HEK293T (cell line): Measurements from ENCODE around the gene DDX51.
"Not testable (repeated sequence)": the region's sequence is repeated elsewhere in the genome, so short reads cannot be mapped to it uniquely, and the experiment has no call there.

Source experiments
- CTCF ChIA-PET: fragments of 350-600 bp; formaldehyde crosslinking; extraction: SDS; loops from one replicate; lab custom pipeline; 2021; ENCODE audit warnings: antibody characterized with exemption, inconsistent platforms; lab: Yijun Ruan, JAX
- POLR2A ChIA-PET: fragments of 350-600 bp; formaldehyde crosslinking; extraction: SDS; loops from one replicate; lab custom pipeline; 2020; ENCODE audit warnings: antibody characterized with exemption, inconsistent platforms; lab: Yijun Ruan, JAX
- DNase-seq: peaks from one replicate; pipeline ENCODE4 v3.0.0; 2012; ENCODE audit warnings: mixed read lengths; ENCODE audit errors: extremely low spot score
- ARNT ChIP-seq: fragments of 450-650 bp; IDR thresholded peaks from 2 replicates; pipeline ENCODE4 v1.6.1; 2017; ENCODE audit warnings: mild to moderate bottlenecking
- BHLHE40 ChIP-seq: fragments of 450-650 bp; IDR thresholded peaks from 2 replicates; pipeline ENCODE4 v1.6.1; 2016; ENCODE audit warnings: mild to moderate bottlenecking, moderate library complexity, borderline replicate concordance
- CTBP1 ChIP-seq: fragments of 450-650 bp; IDR thresholded peaks from 2 replicates; pipeline ENCODE4 v1.6.1; 2016; ENCODE audit warnings: borderline replicate concordance
- ELF4 ChIP-seq: fragments of 450-650 bp; IDR thresholded peaks from 2 replicates; pipeline ENCODE4 v1.6.1; 2017; ENCODE audit warnings: antibody characterized with exemption
- FOXA1 ChIP-seq: fragments of 450-650 bp; IDR thresholded peaks from 2 replicates; pipeline ENCODE4 v1.6.1; 2016; ENCODE audit warnings: mild to moderate bottlenecking
- FOXK2 ChIP-seq: fragments of 450-650 bp; IDR thresholded peaks from 2 replicates; pipeline ENCODE4 v1.6.1; 2016; ENCODE audit warnings: mild to moderate bottlenecking
- FOXM1 ChIP-seq: fragments of 450-650 bp; IDR thresholded peaks from 2 replicates; pipeline ENCODE4 v1.6.1; 2017; ENCODE audit warnings: mild to moderate bottlenecking, borderline replicate concordance
- HDGF ChIP-seq: fragments of 450-650 bp; IDR thresholded peaks from 2 replicates; pipeline ENCODE4 v1.6.1; 2017; ENCODE audit warnings: antibody characterized with exemption, borderline replicate concordance
- L3MBTL2 ChIP-seq: fragments of 450-650 bp; conservative IDR thresholded peaks from 2 replicates; pipeline ENCODE4 v1.6.1; 2016; ENCODE audit warnings: mild to moderate bottlenecking
- LEF1 ChIP-seq: fragments of 450-650 bp; IDR thresholded peaks from 2 replicates; pipeline ENCODE4 v1.6.1; 2017; ENCODE audit warnings: mild to moderate bottlenecking, borderline replicate concordance
- NFRKB ChIP-seq: fragments of 450-650 bp; IDR thresholded peaks from 2 replicates; pipeline ENCODE4 v1.6.1; 2016; ENCODE audit warnings: mild to moderate bottlenecking, moderate library complexity
- PKNOX1 ChIP-seq: fragments of 450-650 bp; IDR thresholded peaks from 2 replicates; pipeline ENCODE4 v1.6.1; 2016
- SP1 ChIP-seq: fragments of 450-650 bp; IDR thresholded peaks from 2 replicates; pipeline ENCODE4 v1.6.1; 2017
- SUZ12 ChIP-seq: fragments of 450-650 bp; IDR thresholded peaks from 2 replicates; pipeline ENCODE4 v1.6.1; 2016; ENCODE audit warnings: mild to moderate bottlenecking
- TARDBP ChIP-seq: fragments of 450-650 bp; IDR thresholded peaks from 2 replicates; pipeline ENCODE4 v1.6.1; 2016
- ZNF384 ChIP-seq: fragments of 450-650 bp; IDR thresholded peaks from 2 replicates; pipeline ENCODE4 v1.6.1; 2016

Gene DDX51

GRCh38 chr12:132138941-132139871 is 4.9 kb downstream of the DDX51 start:
- ChIA-PET CTCF (no interaction called here), POLR2A (no interaction called here)
- no peak for TF ChIP-seq ELF4
- TF ChIP-seq LEF1, result no peak
- no peak for TF ChIP-seq L3MBTL2
- no peak for TF ChIP-seq SUZ12
- TF ChIP-seq HDGF, result no peak
- no peak for TF ChIP-seq PKNOX1
- no peak for TF ChIP-seq FOXA1
- no peak for TF ChIP-seq FOXK2
- no peak for TF ChIP-seq ARNT
- DNase-seq, result no peak

GRCh38 chr12:132137483-132138125 is 6.5 kb downstream of the DDX51 start:
- DNase-seq, result no peak
- CTCF ChIA-PET, result no interaction called here
- TF ChIP-seq TARDBP, result no peak
- TF ChIP-seq HDGF, result no peak
- TF ChIP-seq SP1, result no peak
- no peak for TF ChIP-seq LEF1
- TF ChIP-seq NFRKB, result no peak
- TF ChIP-seq BHLHE40, result no peak
- no peak for TF ChIP-seq CTBP1
- no peak for TF ChIP-seq SUZ12
- no peak for TF ChIP-seq ZNF384
- TF ChIP-seq L3MBTL2, result no peak
- no peak for TF ChIP-seq FOXK2
- no peak for TF ChIP-seq PKNOX1
- no peak for TF ChIP-seq FOXA1
- TF ChIP-seq ARNT, result no peak
- TF ChIP-seq ELF4, result no peak
- no peak for TF ChIP-seq FOXM1
- POLR2A ChIA-PET, result no interaction called here

- POLR2A ChIA-PET, DNase-seq, CTCF ChIA-PET: not testable (repeated sequence)
These were observed 7.9 kb downstream of the DDX51 start for GRCh38 chr12:132136226-132136625.

GRCh38 chr12:132134653-132135183 is 9.4 kb downstream of the DDX51 start:
- DNase-seq, CTCF ChIA-PET, POLR2A ChIA-PET: not testable (repeated sequence)

- TF ChIP-seq ELF4 (no peak), NFRKB (no peak), BHLHE40 (no peak), TARDBP (no peak), LEF1 (no peak), FOXK2 (no peak), ZNF384 (no peak)
- ChIA-PET POLR2A (no interaction called here), CTCF (no interaction called here)
- DNase-seq, result peak; percentile 28
These were observed 10.0 kb downstream of the DDX51 start for GRCh38 chr12:132133952-132134652.

- no peak for TF ChIP-seq LEF1
- no peak for TF ChIP-seq NFRKB
- no peak for TF ChIP-seq BHLHE40
- no peak for TF ChIP-seq L3MBTL2
- TF ChIP-seq CTBP1, result no peak
- TF ChIP-seq PKNOX1, result no peak
- TF ChIP-seq ARNT, result no peak
- no peak for TF ChIP-seq SP1
- no peak for TF ChIP-seq FOXK2
- TF ChIP-seq SUZ12, result no peak
- TF ChIP-seq FOXA1, result no peak
- no peak for TF ChIP-seq ZNF384
- no peak for TF ChIP-seq HDGF
- no peak for TF ChIP-seq TARDBP
- TF ChIP-seq FOXM1, result no peak
- TF ChIP-seq ELF4, result no peak
- ChIA-PET POLR2A (no interaction called here), CTCF (no interaction called here)
- DNase-seq, result no peak
These were observed 11.3 kb downstream of the DDX51 start for GRCh38 chr12:132132609-132133430.
